WTC11 (cell line): Measurements from ENCODE around the gene ADARB2. TPM values are rescaled to one million over a fixed set of nuclear protein-coding genes. Genes with fewer than 3 reads are reported as not detected.

Experiments
- ATAC-seq: fragments of 200-7000 bp; cut with Tn5 transposase; 2 replicates; pipeline ENCODE4 v1.10.0; 2021; ENCODE audit warnings: mild to moderate bottlenecking, moderate library complexity
- CTCF ChIA-PET: fragments of 300-600 bp; sonication (Branson Sonifier 250); formaldehyde crosslinking; loops from one replicate; lab custom pipeline; 2021; ENCODE audit warnings: antibody characterized with exemption; lab: Charles Lee
- POLR2A ChIA-PET: fragments of 350-600 bp; sonication (Branson Sonifier 250); formaldehyde crosslinking; loops from one replicate; lab custom pipeline; 2021; ENCODE audit warnings: antibody characterized with exemption; lab: Charles Lee
- DNase-seq: peaks from one replicate; pipeline ENCODE4 v3.0.0; 2021; ENCODE audit warnings: low spot score
- H3K27ac Mint-ChIP-seq: 2 replicates; pipeline ENCODE4 v1.8.0; 2021; ENCODE audit warnings: mixed read lengths
- H3K27me3 Mint-ChIP-seq: 2 replicates; pipeline ENCODE4 v1.8.0; 2021; ENCODE audit warnings: low read depth, mild to moderate bottlenecking, moderate library complexity, mixed read lengths
- H3K36me3 Mint-ChIP-seq: 2 replicates; pipeline ENCODE4 v1.8.0; 2021; ENCODE audit warnings: mixed read lengths
- H3K4me1 Mint-ChIP-seq: 2 replicates; pipeline ENCODE4 v1.8.0; 2022; ENCODE audit warnings: mixed read lengths
- H3K4me3 Mint-ChIP-seq: 2 replicates; pipeline ENCODE4 v1.8.0; 2021; ENCODE audit warnings: mild to moderate bottlenecking, moderate library complexity, mixed read lengths
- H3K9me3 Mint-ChIP-seq: 2 replicates; pipeline ENCODE4 v1.8.0; 2021; ENCODE audit warnings: mixed read lengths
- ATF1 ChIP-seq: sonication (generic); formaldehyde crosslinking; IDR thresholded peaks from 2 replicates; pipeline ENCODE4 v1.8.1; 2023; ENCODE audit warnings: mild to moderate bottlenecking, moderate library complexity, missing genetic modification reagents
- CBFB ChIP-seq: sonication (generic); formaldehyde crosslinking; IDR thresholded peaks from 2 replicates; pipeline ENCODE4 v1.8.1; 2022; ENCODE audit warnings: mild to moderate bottlenecking, low read depth, missing genetic modification reagents
- CREB1 ChIP-seq: sonication (generic); formaldehyde crosslinking; IDR thresholded peaks from 2 replicates; pipeline ENCODE4 v1.8.0; 2023; ENCODE audit warnings: mild to moderate bottlenecking, missing genetic modification reagents
- CREM ChIP-seq: sonication (generic); formaldehyde crosslinking; IDR thresholded peaks from 2 replicates; pipeline ENCODE4 v1.8.1; 2022; ENCODE audit warnings: mild to moderate bottlenecking, missing genetic modification reagents, moderate library complexity
- FOXK1 ChIP-seq: sonication (generic); formaldehyde crosslinking; IDR thresholded peaks from 2 replicates; pipeline ENCODE4 v1.8.0; 2022; ENCODE audit warnings: mild to moderate bottlenecking, moderate library complexity, missing genetic modification reagents
- GABPB1 ChIP-seq: sonication (generic); formaldehyde crosslinking; IDR thresholded peaks from 2 replicates; pipeline ENCODE4 v1.8.1; 2023; ENCODE audit warnings: mild to moderate bottlenecking, missing genetic modification reagents
- GRHL2 ChIP-seq: fragments of 250-450 bp; sonication (Bioruptor Pico); IDR thresholded peaks from 2 replicates; pipeline ENCODE4 v1.8.0; 2022; ENCODE audit warnings: mild to moderate bottlenecking, moderate library complexity; ENCODE audit not compliant: insufficient replicate concordance, severe bottlenecking
- GTF2I ChIP-seq: fragments of 250-450 bp; sonication (Bioruptor Pico); conservative IDR thresholded peaks from 2 replicates; pipeline ENCODE4 v1.4.0; 2021; ENCODE audit warnings: mild to moderate bottlenecking
- JAZF1 ChIP-seq: fragments of 250-450 bp; sonication (Bioruptor Pico); IDR thresholded peaks from 2 replicates; pipeline ENCODE4 v1.9.0; 2021; ENCODE audit warnings: moderate library complexity, mild to moderate bottlenecking, inconsistent platforms
- JUN ChIP-seq: sonication (generic); formaldehyde crosslinking; IDR thresholded peaks from 2 replicates; pipeline ENCODE4 v1.8.0; 2023; ENCODE audit warnings: mild to moderate bottlenecking, missing genetic modification reagents
- NFE2L1 ChIP-seq: sonication (generic); formaldehyde crosslinking; IDR thresholded peaks from 2 replicates; pipeline ENCODE4 v1.8.1; 2023; ENCODE audit warnings: missing genetic modification reagents
- NFYB ChIP-seq: sonication (generic); formaldehyde crosslinking; conservative IDR thresholded peaks from 2 replicates; pipeline ENCODE4 v1.8.0; 2022; ENCODE audit warnings: low read depth, missing genetic modification reagents
- NR2C2 ChIP-seq: sonication (generic); formaldehyde crosslinking; IDR thresholded peaks from 2 replicates; pipeline ENCODE4 v1.8.0; 2022; ENCODE audit warnings: mild to moderate bottlenecking, missing genetic modification reagents
- OVOL2 ChIP-seq: fragments of 250-450 bp; sonication (Bioruptor Pico); IDR thresholded peaks from 2 replicates; pipeline ENCODE4 v1.9.0; 2021; ENCODE audit warnings: mild to moderate bottlenecking, borderline replicate concordance
- PRRX2 ChIP-seq: fragments of 250-450 bp; sonication (Bioruptor Pico); IDR thresholded peaks from 2 replicates; pipeline ENCODE4 v1.8.0; 2021; ENCODE audit warnings: mild to moderate bottlenecking
- RELA ChIP-seq: sonication (generic); formaldehyde crosslinking; IDR thresholded peaks from 2 replicates; pipeline ENCODE4 v1.8.1; 2022; ENCODE audit warnings: missing genetic modification reagents, mild to moderate bottlenecking, borderline replicate concordance
- SMAD3 ChIP-seq: sonication (generic); formaldehyde crosslinking; IDR thresholded peaks from 2 replicates; pipeline ENCODE4 v1.8.0; 2022; ENCODE audit warnings: missing genetic modification reagents, mild to moderate bottlenecking, borderline replicate concordance
- SOX15 ChIP-seq: fragments of 250-450 bp; sonication (Bioruptor Pico); IDR thresholded peaks from 2 replicates; pipeline ENCODE4 v1.9.0; 2021; ENCODE audit warnings: mild to moderate bottlenecking
- TEAD1 ChIP-seq: sonication (generic); formaldehyde crosslinking; IDR thresholded peaks from 2 replicates; pipeline ENCODE4 v1.8.0; 2022; ENCODE audit warnings: mild to moderate bottlenecking, missing genetic modification reagents
- ZNF263 ChIP-seq: sonication (generic); formaldehyde crosslinking; IDR thresholded peaks from 2 replicates; pipeline ENCODE4 v1.8.1; 2022; ENCODE audit warnings: low read depth, mild to moderate bottlenecking, moderate library complexity, missing genetic modification reagents
- ZNF317 ChIP-seq: sonication (generic); formaldehyde crosslinking; IDR thresholded peaks from 2 replicates; pipeline ENCODE4 v1.8.1; 2023; ENCODE audit warnings: low read depth, mild to moderate bottlenecking, moderate library complexity, missing genetic modification reagents, borderline replicate concordance
- ZNF416 ChIP-seq: fragments of 250-450 bp; sonication (Bioruptor Pico); IDR thresholded peaks from 2 replicates; pipeline ENCODE4 v1.9.0; 2021; ENCODE audit warnings: mild to moderate bottlenecking, inconsistent platforms
- total RNA-seq: library from RNA; stranded (reverse); gene quantifications from 3 replicates; pipeline ENCODE4 v1.2.3, GENCODE V29; 2021
- TF ChIP-seq, protein P1 (sequence below): fragments of 250-450 bp; sonication (Bioruptor Pico); IDR thresholded peaks from 2 replicates; pipeline ENCODE4 v2.1.2; 2022; ENCODE audit warnings: mild to moderate bottlenecking, moderate library complexity
- TF ChIP-seq, protein P2 (sequence below): sonication (generic); formaldehyde crosslinking; IDR thresholded peaks from 2 replicates; pipeline ENCODE4 v1.8.1; 2023; ENCODE audit warnings: mild to moderate bottlenecking, missing genetic modification reagents

ADARB2 gene
- total RNA-seq, 1 experiment from 2014 or later = 3.7 TPM

DNA sequence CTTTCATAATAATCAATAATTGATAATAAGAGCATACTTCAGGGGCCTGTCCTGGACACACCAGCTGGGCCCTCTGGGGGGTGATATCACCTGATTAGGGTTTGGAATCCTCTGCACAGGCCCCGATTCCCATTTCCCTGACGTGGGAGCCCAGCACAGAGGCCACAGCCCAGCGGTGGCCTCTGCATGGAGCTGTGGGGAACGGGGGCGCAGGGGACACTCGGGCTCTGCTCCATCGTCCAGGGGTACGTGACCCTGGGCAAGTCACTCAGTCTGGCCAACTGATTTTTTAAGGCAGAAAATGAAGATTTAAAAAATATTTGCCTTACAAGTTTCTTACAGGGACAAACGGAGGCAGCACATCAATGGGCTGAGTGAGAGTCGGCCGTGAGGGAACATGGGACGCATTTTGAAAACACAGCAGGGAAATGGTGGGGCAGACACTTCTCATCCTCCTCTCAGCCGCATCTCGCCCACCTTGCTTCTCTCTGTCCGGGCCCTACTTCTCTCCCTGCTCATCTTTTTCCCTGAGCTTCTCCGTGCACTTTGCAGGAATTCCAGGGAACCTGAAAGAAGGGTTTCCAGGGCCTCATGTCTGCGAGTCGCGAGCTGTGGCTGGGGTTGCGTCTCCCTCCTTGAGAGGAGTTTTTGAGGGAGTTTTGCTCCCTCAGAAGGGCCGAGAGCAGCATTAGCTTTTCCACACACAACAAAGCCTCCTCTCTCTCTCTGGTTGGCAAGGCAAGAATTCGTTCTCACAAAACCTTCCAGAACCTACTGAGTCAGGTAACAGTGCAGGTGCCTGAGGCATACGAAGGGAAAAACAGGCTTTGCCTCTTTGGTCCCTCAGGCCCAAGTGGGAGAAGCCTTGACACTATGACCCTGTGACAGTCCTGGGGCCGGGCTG lies 369.1 kb downstream of the ADARB2 start:
- ChIA-PET CTCF (interaction anchor here (0.5 to 3.1 kb wide), 79 partner anchors 9 to 1675 kb away, joined by 3 to 58 read pairs (median 5); partner anchors contain the start of gene ADARB2), POLR2A (no interaction called here)
- no peak overlapping the region for H3K4me3 Mint-ChIP-seq
- H3K36me3 Mint-ChIP-seq = no peaks in the 10 kb centered on the region
- DNase-seq = no peak
- ATAC-seq = no peak
- TF ChIP-seq CREM (CRISPR knock-in tag) = no peak
- no peak for TF ChIP-seq NFYB (CRISPR knock-in tag)
- TF ChIP-seq, protein P1, sequence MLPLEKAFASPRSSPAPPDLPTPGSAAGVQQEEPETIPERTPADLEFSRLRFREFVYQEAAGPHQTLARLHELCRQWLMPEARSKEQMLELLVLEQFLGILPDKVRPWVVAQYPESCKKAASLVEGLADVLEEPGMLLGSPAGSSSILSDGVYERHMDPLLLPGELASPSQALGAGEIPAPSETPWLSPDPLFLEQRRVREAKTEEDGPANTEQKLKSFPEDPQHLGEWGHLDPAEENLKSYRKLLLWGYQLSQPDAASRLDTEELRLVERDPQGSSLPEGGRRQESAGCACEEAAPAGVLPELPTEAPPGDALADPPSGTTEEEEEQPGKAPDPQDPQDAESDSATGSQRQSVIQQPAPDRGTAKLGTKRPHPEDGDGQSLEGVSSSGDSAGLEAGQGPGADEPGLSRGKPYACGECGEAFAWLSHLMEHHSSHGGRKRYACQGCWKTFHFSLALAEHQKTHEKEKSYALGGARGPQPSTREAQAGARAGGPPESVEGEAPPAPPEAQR (CRISPR knock-in tag) = no peak
- no peak for TF ChIP-seq PRRX2 (CRISPR knock-in tag)
- no peaks in the 10 kb centered on the region for H3K27me3 Mint-ChIP-seq
- H3K4me1 Mint-ChIP-seq = peaks cover 19% of the 10 kb centered on the region
- no peak overlapping the region for H3K27ac Mint-ChIP-seq
- no peaks in the 10 kb centered on the region for H3K9me3 Mint-ChIP-seq

DNA sequence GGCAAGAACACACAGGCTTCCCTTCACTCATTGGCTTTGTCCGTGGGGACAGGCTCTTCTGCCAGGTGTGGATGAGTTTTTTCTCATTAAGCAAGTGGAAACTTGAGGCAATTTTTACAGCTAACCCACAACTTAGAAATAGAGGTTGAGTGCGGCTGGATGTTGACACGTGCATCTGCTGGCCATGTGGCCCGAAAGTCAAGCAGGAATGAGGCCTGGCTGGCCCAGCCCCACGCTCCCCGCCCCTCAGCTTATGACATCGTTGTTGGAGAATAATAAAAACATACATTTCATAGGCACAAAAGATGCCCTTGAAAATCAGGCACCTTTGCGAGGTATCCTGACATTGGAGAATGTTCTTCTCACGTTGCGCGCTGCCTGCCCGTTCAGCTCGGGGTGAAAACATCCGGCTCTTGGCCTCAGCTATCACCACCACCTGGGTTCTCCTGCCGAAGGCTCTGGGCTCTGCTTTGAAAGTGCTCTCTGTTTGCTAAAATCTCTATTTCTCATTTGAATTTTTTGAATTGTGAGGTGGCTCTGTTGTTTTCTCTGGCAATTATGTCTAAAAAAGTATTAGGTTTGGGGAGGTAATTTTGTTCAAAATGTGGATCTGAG lies 370.4 kb downstream of the ADARB2 start:
- ATAC-seq = no peak
- ChIA-PET CTCF (no interaction called here), POLR2A (no interaction called here)
- Mint-ChIP-seq H3K4me1 (peaks cover 19% of the 10 kb centered on the region), H3K36me3 (no peaks in the 10 kb centered on the region), H3K9me3 (no peaks in the 10 kb centered on the region), H3K27ac (no peak overlapping the region), H3K27me3 (no peaks in the 10 kb centered on the region), H3K4me3 (no peak overlapping the region)
- DNase-seq = no peak
- TF ChIP-seq CBFB (CRISPR knock-in tag) (no peak), GRHL2 (CRISPR knock-in tag) (no peak), ZNF263 (no peak), OVOL2 (CRISPR knock-in tag) (no peak), RELA (CRISPR knock-in tag) (no peak), ZNF416 (CRISPR knock-in tag) (no peak), GABPB1 (CRISPR knock-in tag) (no peak), SOX15 (CRISPR knock-in tag) (no peak), GTF2I (CRISPR knock-in tag) (no peak), ATF1 (CRISPR knock-in tag) (no peak), JUN (CRISPR knock-in tag) (no peak), JAZF1 (no peak), NFE2L1 (CRISPR knock-in tag) (no peak), TEAD1 (CRISPR knock-in tag) (no peak), NR2C2 (no peak), SMAD3 (CRISPR knock-in tag) (no peak), ZNF317 (no peak), FOXK1 (CRISPR knock-in tag) (no peak), CREB1 (CRISPR knock-in tag) (no peak)
- TF ChIP-seq, protein P2, sequence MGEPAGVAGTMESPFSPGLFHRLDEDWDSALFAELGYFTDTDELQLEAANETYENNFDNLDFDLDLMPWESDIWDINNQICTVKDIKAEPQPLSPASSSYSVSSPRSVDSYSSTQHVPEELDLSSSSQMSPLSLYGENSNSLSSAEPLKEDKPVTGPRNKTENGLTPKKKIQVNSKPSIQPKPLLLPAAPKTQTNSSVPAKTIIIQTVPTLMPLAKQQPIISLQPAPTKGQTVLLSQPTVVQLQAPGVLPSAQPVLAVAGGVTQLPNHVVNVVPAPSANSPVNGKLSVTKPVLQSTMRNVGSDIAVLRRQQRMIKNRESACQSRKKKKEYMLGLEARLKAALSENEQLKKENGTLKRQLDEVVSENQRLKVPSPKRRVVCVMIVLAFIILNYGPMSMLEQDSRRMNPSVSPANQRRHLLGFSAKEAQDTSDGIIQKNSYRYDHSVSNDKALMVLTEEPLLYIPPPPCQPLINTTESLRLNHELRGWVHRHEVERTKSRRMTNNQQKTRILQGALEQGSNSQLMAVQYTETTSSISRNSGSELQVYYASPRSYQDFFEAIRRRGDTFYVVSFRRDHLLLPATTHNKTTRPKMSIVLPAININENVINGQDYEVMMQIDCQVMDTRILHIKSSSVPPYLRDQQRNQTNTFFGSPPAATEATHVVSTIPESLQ (CRISPR knock-in tag) = no peak
